Spleen (tissue), 7 donors: ENCODE measurements around the gene KCND3.

ENCODE experiments used
- CTCF ChIP-seq, 11 experiments: fragments of 200-600 bp in 7 of 11; fragments of 450-650 bp in 4 of 11; sonication (generic) in 4 of 11; IDR thresholded peaks in 8 of 11; conservative IDR thresholded peaks in 3 of 11; 1 replicate in 7 of 11; 2 replicates in 4 of 11; pipeline versions ENCODE4 v1.4.0 to v1.8.0; 2016 to 2021; ENCODE audit warnings: antibody characterized with exemption in 11 of 11, inconsistent platforms in 4 of 11, mild to moderate bottlenecking in 1 of 11
- POLR2A ChIP-seq, 3 donors: fragments of 450-650 bp; IDR thresholded peaks; one replicate each; pipeline ENCODE4 v1.5.1; 2017; ENCODE audit warnings: antibody characterized with exemption in 3 of 3, mild to moderate bottlenecking in 1 of 3
- donor health status: DM: no; HTN: no; CAD: no; lungs with moderate emphysema.
- donor health status: DM: no; HTN: no; CAD: no.
- donor health status: DM: no; HTN: no; CAD: no.

DNA sequence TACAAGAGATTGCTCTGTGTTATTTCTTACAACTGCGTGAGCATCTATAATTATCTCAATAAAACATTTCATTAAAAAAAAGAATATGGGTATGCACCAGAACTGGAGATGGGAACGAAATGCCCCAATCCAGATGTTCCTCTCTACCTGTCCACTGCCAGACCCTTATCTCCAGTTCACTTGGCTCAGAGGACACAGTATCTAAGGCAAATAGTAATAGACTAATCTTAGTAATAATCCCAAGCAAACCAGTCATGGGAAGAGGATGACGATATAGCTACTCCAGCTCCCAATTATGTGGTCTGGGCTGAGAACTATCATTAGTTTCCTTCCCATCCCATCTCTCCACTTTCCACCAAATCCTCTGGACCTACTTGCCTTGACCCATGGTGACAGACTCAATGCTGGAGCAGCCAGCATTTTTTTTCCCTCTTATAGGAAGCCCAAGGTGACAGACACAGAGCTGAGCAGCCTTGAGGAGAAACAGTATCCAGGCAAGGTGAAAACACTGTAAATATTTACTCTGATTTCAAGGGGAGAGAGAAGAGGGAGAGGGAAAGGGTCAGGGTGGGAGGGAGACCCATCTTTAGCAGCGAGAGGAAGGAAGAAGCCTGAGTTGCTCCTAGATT, 205.1 kb downstream of the KCND3 start:
- TF ChIP-seq CTCF (IDR thresholded peaks at IDR 0.05 in 8 of 11, conservative IDR thresholded peaks at IDR 0.05 in 3 of 11), result no peak
- TF ChIP-seq POLR2A (IDR thresholded peaks at IDR 0.05), result no peak
